CD4-positive, alpha-beta T cell (primary cell): Measurements from ENCODE around the gene NANOS2. TPM values are rescaled to one million over a fixed set of nuclear protein-coding genes. Genes with fewer than 3 reads are reported as not detected.

Source experiments
- ATAC-seq: fragments of 200-7000 bp; cut with Tn5 transposase; one replicate; pipeline ENCODE4 v1.10.0; 2022; ENCODE audit warnings: mild to moderate bottlenecking; ENCODE audit not compliant: poor library complexity
- CTCF ChIA-PET: fragments of 350-600 bp; sonication (Branson Sonifier 250); formaldehyde crosslinking; loops from one replicate; lab custom pipeline; 2021; ENCODE audit warnings: antibody characterized with exemption, inconsistent platforms; lab: Charles Lee
- POLR2A ChIA-PET: fragments of 350-600 bp; sonication (Branson Sonifier 250); formaldehyde crosslinking; loops from one replicate; lab custom pipeline; 2021; ENCODE audit warnings: antibody characterized with exemption, inconsistent platforms; lab: Charles Lee
- DNase-seq, 14 experiments: peaks; one replicate each; pipeline ENCODE4 v3.0.0-alpha.2; 2013 to 2020; ENCODE audit warnings: mixed read lengths in 2 of 14
- H3K27ac ChIP-seq, 2 donors: one replicate each; pipeline versions ENCODE4 v1.5.1 to v1.7.0; 2013; ENCODE audit warnings: low read length in 2 of 2, low read depth in 1 of 2, mild to moderate bottlenecking in 1 of 2
- H3K27me3 ChIP-seq, 2 experiments: 1 replicate in 1 of 2; 2 replicates in 1 of 2; pipeline versions ENCODE4 v1.6.1 to v1.7.0; 2013; ENCODE audit warnings: low read length in 2 of 2, control low read depth in 1 of 2, mild to moderate bottlenecking in 1 of 2, moderate library complexity in 1 of 2; ENCODE audit not compliant: insufficient read depth in 2 of 2, control insufficient read depth in 1 of 2
- H3K36me3 ChIP-seq: one replicate; pipeline ENCODE4 v1.6.1; 2013; ENCODE audit warnings: low read length, control low read depth; ENCODE audit not compliant: insufficient read depth
- H3K4me1 ChIP-seq: one replicate; pipeline ENCODE4 v1.6.1; 2013; ENCODE audit warnings: low read length, control low read depth; ENCODE audit not compliant: insufficient read depth
- H3K4me3 ChIP-seq: one replicate; pipeline ENCODE4 v1.5.1; 2013; ENCODE audit warnings: mild to moderate bottlenecking, low read length, moderate library complexity
- H3K9me3 ChIP-seq, 2 experiments: 1 replicate in 1 of 2; 2 replicates in 1 of 2; pipeline versions ENCODE4 v1.6.1 to v1.7.0; 2013; ENCODE audit warnings: low read length in 2 of 2, mild to moderate bottlenecking in 2 of 2, control low read depth in 1 of 2, moderate library complexity in 1 of 2; ENCODE audit not compliant: control insufficient read depth in 1 of 2, insufficient read depth in 1 of 2
- H3K27ac Mint-ChIP-seq: one replicate; pipeline ENCODE4 v1.8.0; 2020; ENCODE audit warnings: mixed read lengths
- H3K27me3 Mint-ChIP-seq: one replicate; pipeline ENCODE4 v1.8.0; 2021; ENCODE audit warnings: mixed read lengths
- H3K36me3 Mint-ChIP-seq: one replicate; pipeline ENCODE4 v1.8.0; 2021; ENCODE audit warnings: low read depth, mixed read lengths
- H3K4me1 Mint-ChIP-seq: one replicate; pipeline ENCODE4 v1.8.0; 2021; ENCODE audit warnings: low read depth, mixed read lengths
- H3K4me3 Mint-ChIP-seq: one replicate; pipeline ENCODE4 v1.8.0; 2020; ENCODE audit warnings: mild to moderate bottlenecking, mixed read lengths
- H3K9me3 Mint-ChIP-seq: one replicate; pipeline ENCODE4 v1.8.0; 2020; ENCODE audit warnings: mixed read lengths
- intact Hi-C, 2 experiments: fragments of 100-400 bp; cut with DNase I in 1 of 2; cut with micrococcal nuclease in 1 of 2; formaldehyde crosslinking; loops; one replicate each; pipeline versions ENCODE4 v1.15.1 to v1.9.0; 2023 to 2025; cut with DNase I, micrococcal nuclease
- total RNA-seq, 174 experiments: library from RNA in 2 of 174; stranded (reverse) in 2 of 174; gene quantifications; one replicate each; pipeline ENCODE4 v1.2.3 and lab custom pipeline; 2021 to 2026
- TF ChIP-seq, protein P1 (sequence below): fragments of 200-600 bp; IDR thresholded peaks from one replicate; pipeline ENCODE4 v1.8.0; 2022; ENCODE audit warnings: antibody characterized with exemption, mild to moderate bottlenecking

NANOS2 gene
- total RNA-seq, 2 experiments from 2014 or later: not detected

DNA sequence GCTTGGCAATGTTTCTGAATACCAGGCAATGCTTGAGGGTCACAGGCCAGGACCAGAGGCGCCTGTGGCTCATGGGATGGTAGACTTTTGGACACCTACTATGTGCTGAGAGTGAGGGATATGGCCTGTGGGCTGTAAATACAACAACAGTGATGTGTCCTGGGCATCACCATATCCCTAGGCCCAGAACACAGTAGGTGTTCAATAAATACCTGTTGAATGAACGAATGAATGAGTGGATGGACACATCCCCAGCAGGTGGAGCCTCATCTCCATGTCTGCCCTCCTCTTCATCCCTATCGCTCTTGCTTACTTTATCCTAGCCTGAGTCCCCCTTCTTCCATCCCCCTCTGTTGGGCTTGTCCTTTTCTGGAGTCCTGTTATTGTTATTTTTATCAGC, 16.5 kb upstream of the NANOS2 start:
- POLR2A ChIA-PET: no interaction called here
- no peaks in the 10 kb centered on the region for H3K36me3 ChIP-seq
- H3K4me1 Mint-ChIP-seq: peaks cover 9% of the 10 kb centered on the region

DNA sequence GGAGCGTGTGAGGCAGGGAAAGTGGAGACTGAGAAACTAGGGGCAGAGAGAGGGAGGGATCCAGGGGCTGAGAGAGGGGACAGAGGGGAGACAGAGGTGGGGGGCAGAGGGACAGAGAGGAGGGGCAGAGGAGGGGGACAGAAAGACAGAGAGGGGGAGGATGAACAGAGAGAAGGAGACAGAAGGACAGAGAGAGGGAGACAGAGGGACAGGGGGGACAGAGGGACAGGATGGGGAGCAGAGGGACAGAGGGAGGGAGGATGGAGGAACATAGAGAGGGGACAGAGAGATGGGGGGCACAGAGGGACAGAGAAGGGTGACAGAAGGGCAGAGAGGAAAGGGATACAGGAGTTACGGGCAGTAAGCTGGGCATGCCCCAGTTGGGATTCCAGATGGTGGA, 14.7 kb upstream of the NANOS2 start:
- TF ChIP-seq, protein P1, sequence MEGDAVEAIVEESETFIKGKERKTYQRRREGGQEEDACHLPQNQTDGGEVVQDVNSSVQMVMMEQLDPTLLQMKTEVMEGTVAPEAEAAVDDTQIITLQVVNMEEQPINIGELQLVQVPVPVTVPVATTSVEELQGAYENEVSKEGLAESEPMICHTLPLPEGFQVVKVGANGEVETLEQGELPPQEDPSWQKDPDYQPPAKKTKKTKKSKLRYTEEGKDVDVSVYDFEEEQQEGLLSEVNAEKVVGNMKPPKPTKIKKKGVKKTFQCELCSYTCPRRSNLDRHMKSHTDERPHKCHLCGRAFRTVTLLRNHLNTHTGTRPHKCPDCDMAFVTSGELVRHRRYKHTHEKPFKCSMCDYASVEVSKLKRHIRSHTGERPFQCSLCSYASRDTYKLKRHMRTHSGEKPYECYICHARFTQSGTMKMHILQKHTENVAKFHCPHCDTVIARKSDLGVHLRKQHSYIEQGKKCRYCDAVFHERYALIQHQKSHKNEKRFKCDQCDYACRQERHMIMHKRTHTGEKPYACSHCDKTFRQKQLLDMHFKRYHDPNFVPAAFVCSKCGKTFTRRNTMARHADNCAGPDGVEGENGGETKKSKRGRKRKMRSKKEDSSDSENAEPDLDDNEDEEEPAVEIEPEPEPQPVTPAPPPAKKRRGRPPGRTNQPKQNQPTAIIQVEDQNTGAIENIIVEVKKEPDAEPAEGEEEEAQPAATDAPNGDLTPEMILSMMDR: no peak
- H3K4me1 Mint-ChIP-seq: peaks cover 9% of the 10 kb centered on the region
- POLR2A ChIA-PET: no interaction called here
- no peak for DNase-seq
- intact Hi-C loops: loop anchor here in 1 of 2 experiments (2.0 to 10.0 kb wide), 2 partner anchors 68 to 416 kb away; partner anchors contain the start of gene PPP5C
- H3K27ac ChIP-seq: no peak overlapping the region
- no peaks in the 10 kb centered on the region for H3K9me3 Mint-ChIP-seq
- no peaks in the 10 kb centered on the region for H3K36me3 ChIP-seq
- no peaks in the 10 kb centered on the region for H3K9me3 ChIP-seq
- H3K27ac Mint-ChIP-seq: no peak overlapping the region
- peaks cover 9% of the 10 kb centered on the region for H3K4me1 ChIP-seq
- H3K4me3 ChIP-seq: no peak overlapping the region
- no peak overlapping the region for H3K4me3 Mint-ChIP-seq
- H3K27me3 ChIP-seq: peaks cover 4 to 5% of the 10 kb centered on the region in 2 experiments
- no peak for ATAC-seq
- H3K27me3 Mint-ChIP-seq: peaks cover 34% of the 10 kb centered on the region
- CTCF ChIA-PET: no interaction called here
- no peaks in the 10 kb centered on the region for H3K36me3 Mint-ChIP-seq

More for the DNA sequence above, 16.5 kb upstream of the NANOS2 start:
- no peaks in the 10 kb centered on the region for H3K36me3 Mint-ChIP-seq
- TF ChIP-seq, protein P1: no peak
- ATAC-seq (no peak), DNase-seq (no peak)
- Histone ChIP-seq H3K27me3 (peaks cover 15 to 22% of the 10 kb centered on the region in 2 experiments), H3K27ac (no peak overlapping the region), H3K4me1 (peaks cover 9% of the 10 kb centered on the region), H3K4me3 (no peak overlapping the region), H3K9me3 (no peaks in the 10 kb centered on the region)
- H3K4me3 Mint-ChIP-seq: no peak overlapping the region
- intact Hi-C loops: no loop called here
- peaks cover 52% of the 10 kb centered on the region for H3K27me3 Mint-ChIP-seq
- no peak overlapping the region for H3K27ac Mint-ChIP-seq
- CTCF ChIA-PET: interaction anchor here (0.6 kb wide), 1 partner anchor 114 kb away, joined by 3 read pairs; no protein-coding TSS in a partner anchor
- H3K9me3 Mint-ChIP-seq: no peaks in the 10 kb centered on the region

DNA sequence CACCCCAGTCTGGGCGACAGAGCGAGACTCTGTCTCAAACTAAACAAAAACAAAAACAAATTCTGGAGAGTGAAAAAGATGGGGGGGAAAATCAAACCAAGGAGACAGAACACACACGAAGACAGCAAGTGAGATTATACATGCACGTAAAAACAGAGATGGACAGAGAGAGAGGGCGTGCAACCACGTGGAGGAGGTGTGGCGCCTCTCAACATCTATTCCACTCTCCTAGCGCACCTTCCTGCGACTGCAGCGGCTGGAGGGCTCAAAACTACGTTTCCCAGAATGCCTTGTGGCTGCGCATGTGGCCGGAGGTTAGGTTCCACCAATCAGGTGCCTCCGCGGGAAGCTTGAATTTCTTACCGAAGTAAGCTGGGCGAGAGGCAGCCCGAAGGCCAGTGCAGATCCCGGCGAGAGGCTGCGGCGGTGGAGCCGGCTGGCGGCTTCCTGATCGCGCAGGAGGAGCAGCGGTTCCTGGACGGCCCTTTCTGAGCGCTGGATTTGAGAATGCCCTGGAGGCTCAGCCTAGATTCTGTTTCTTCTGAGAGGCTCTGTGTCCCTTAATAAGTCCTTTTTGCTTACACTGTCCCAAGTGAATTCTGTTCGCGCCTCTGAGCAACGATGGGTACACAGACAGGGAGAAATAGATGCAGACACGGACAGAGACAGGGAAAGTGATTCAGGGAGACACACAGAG, 13.1 kb upstream of the NANOS2 start:
- peaks cover 9% of the 10 kb centered on the region for H3K4me1 Mint-ChIP-seq
- no peaks in the 10 kb centered on the region for H3K9me3 Mint-ChIP-seq
- H3K9me3 ChIP-seq: no peaks in the 10 kb centered on the region
- peaks cover 22% of the 10 kb centered on the region for H3K27me3 Mint-ChIP-seq
- H3K4me3 Mint-ChIP-seq: peak overlapping the region; percentile 25
- no peak overlapping the region for H3K4me3 ChIP-seq
- H3K36me3 ChIP-seq: no peaks in the 10 kb centered on the region
- no peaks in the 10 kb centered on the region for H3K36me3 Mint-ChIP-seq
- peak; percentile 78 to 95 (median 84) for DNase-seq
- CTCF ChIA-PET: interaction anchor here (1.2 to 1.3 kb wide), 2 partner anchors 25 to 197 kb away, joined by 3 to 7 read pairs; partner anchors contain the start of gene FBXO46
- POLR2A ChIA-PET: interaction anchor here (0.7 kb wide), 1 partner anchor 25 kb away, joined by 4 read pairs; the partner anchor contains the start of gene MYPOP
- H3K27me3 ChIP-seq: no peaks in the 10 kb centered on the region
- TF ChIP-seq, protein P1: no peak
- H3K27ac Mint-ChIP-seq: no peak overlapping the region
- ATAC-seq: peak; percentile 100
- no peak overlapping the region for H3K27ac ChIP-seq
- intact Hi-C loops: loop anchor here in 1 of 2 experiments (1.0 to 10.0 kb wide), 3 partner anchors 24 to 417 kb away; partner anchors contain the start of gene PPP5C
- peaks cover 9% of the 10 kb centered on the region for H3K4me1 ChIP-seq
